ENCODE data around the gene AOX1.

- TF ChIP-seq CTCF (IDR thresholded peaks at IDR 0.05; ENCODE audit: borderline replicate concordance, extremely low read depth, low read length, poor library complexity, severe bottlenecking) (no peak), EZH2 (IDR thresholded peaks at IDR 0.05; ENCODE audit: borderline replicate concordance, low read depth, low read length, severe bottlenecking) (no peak)
Observed at GRCh38 chr2:200631287-200631686, 45.5 kb downstream of the AOX1 start.

Measured in DND-41 (cell line).